ENCODE data around the gene ANKRD33B. TPM values are rescaled to one million over a fixed set of nuclear protein-coding genes. Genes with fewer than 3 reads are reported as not detected.
A peak's percentile ranks its signal among the peaks of the same experiment; 100 is the strongest.

ANKRD33B gene
- total and polyA plus RNA-seq, 2 of the 8 experiments (the other 6 are each of a cell fraction or from before 2014, with no cell fraction given), result 6.9 to 20.6 TPM

- Histone ChIP-seq H3K14ac (ENCODE audit: insufficient read length) (no peak overlapping the region), H4K20me1 (replicated peaks in 1 of 2; ENCODE audit: control insufficient read depth in 1 of 2, insufficient read depth in 2 of 2, low read length in 2 of 2) (peaks cover 0 to 5% of the 10 kb centered on the region in 2 experiments), H3K23me2 (ENCODE audit: low read depth, low read length) (peaks cover 6% of the 10 kb centered on the region; the same call in 1 of the 2 replicates), H4K91ac (replicated peaks; ENCODE audit: insufficient read length, low read length) (no peak overlapping the region), H3K56ac (replicated peaks; ENCODE audit: insufficient read length, low read depth, low read length) (no peak overlapping the region), H3K9me3 (ENCODE audit: insufficient read depth in 2 of 2, low read depth in 1 of 2, low read length in 1 of 2) (no peaks in the 10 kb centered on the region), H3K23ac (ENCODE audit: insufficient read length) (no peak overlapping the region), H3K18ac (ENCODE audit: extremely low read depth, low read length) (no peak overlapping the region), H2BK12ac (ENCODE audit: low read depth, low read length) (no peak overlapping the region), H3K4me1 (replicated peaks in 1 of 4; ENCODE audit: control insufficient read depth in 3 of 4, insufficient read depth in 4 of 4, low read length in 3 of 4) (peaks cover 4 to 12% (median 10%) of the 10 kb centered on the region in 4 experiments; a peak in 4 of 7 replicates), H4K8ac (ENCODE audit: extremely low read depth, insufficient read depth, low read length) (no peak overlapping the region), H4K5ac (ENCODE audit: insufficient read length, low read depth, low read length) (no peak overlapping the region), H3K4me2 (ENCODE audit: insufficient read depth in 1 of 2, low read depth in 2 of 2, low read length in 2 of 2) (no peak overlapping the region), H3K27ac (ENCODE audit: low read depth, low read length) (no peak overlapping the region), H3K27me3 (replicated peaks in 1 of 4; ENCODE audit: control insufficient read depth in 3 of 4, extremely low read depth in 1 of 4, insufficient read depth in 3 of 4, low read length in 3 of 4) (no peaks in the 10 kb centered on the region), H3K4me3 (ENCODE audit: extremely low read depth in 1 of 4, insufficient read depth in 2 of 4, low read depth in 3 of 4, low read length in 4 of 4) (no peak overlapping the region), H2AFZ (ENCODE audit: low read length) (no peak overlapping the region), H2BK20ac (ENCODE audit: low read length) (peak overlapping the region; percentile 24; the same call in 1 of the 2 replicates), H3K79me2 (ENCODE audit: control insufficient read depth in 1 of 2, insufficient read depth in 2 of 2, low read length in 2 of 2) (no peaks in the 10 kb centered on the region), H2BK5ac (ENCODE audit: low read depth, low read length) (no peak overlapping the region), H3K79me1 (ENCODE audit: low read depth, low read length) (no peaks in the 10 kb centered on the region), H3K36me3 (ENCODE audit: control insufficient read depth in 2 of 4, insufficient read depth in 4 of 4, low read length in 3 of 4) (no peaks in the 10 kb centered on the region), H2BK15ac (ENCODE audit: low read length) (no peak overlapping the region), H2AK5ac (ENCODE audit: low read depth, low read length) (no peak overlapping the region), H3K4ac (replicated peaks; ENCODE audit: insufficient read length, low read depth, low read length) (no peak overlapping the region), H2BK120ac (replicated peaks; ENCODE audit: low read depth, low read length) (no peak overlapping the region), H3K9ac (replicated peaks in 1 of 4; ENCODE audit: extremely low read depth in 1 of 4, low read depth in 3 of 4, low read length in 3 of 4) (no peak overlapping the region)
- FAIRE-seq, result no peak
- POLR2A ChIA-PET (ENCODE audit: partially characterized antibody), result interaction anchor here (0.7 to 1.0 kb wide), 2 partner anchors 10 to 397 kb away, joined by 3 read pairs; no protein-coding TSS in a partner anchor
- DNase-seq (ENCODE audit: low read depth in 1 of 2, low spot score in 2 of 2), result no peak
- TF ChIP-seq CBX5 (IDR thresholded peaks at IDR 0.05; ENCODE audit: low read depth, low read length), result no peak
- TF ChIP-seq ASH2L (IDR thresholded peaks at IDR 0.05; ENCODE audit: low read length), result no peak
- no peak for TF ChIP-seq E2F6 (IDR thresholded peaks at IDR 0.05)
- no peak for TF ChIP-seq USF2 (IDR thresholded peaks at IDR 0.05; ENCODE audit: low read length)
- no peak for TF ChIP-seq ATF2 (IDR thresholded peaks at IDR 0.05; ENCODE audit: low read length)
- no peak for TF ChIP-seq CTBP2 (IDR thresholded peaks at IDR 0.05; ENCODE audit: borderline replicate concordance, insufficient read depth, insufficient read length, low read length)
- TF ChIP-seq PHF8 (conservative IDR thresholded peaks at IDR 0.05; ENCODE audit: low read depth, low read length), result no peak
- 87% methylated on average over 7 of the region's 7 CpGs; no CpG with 5 or more reads in 1 of the 2 experiments for WGBS, 2 experiments (ENCODE audit: extremely low coverage in 1 of 2, insufficient coverage in 1 of 2, insufficient read length in 1 of 2, insufficient replicate concordance in 2 of 2, low coverage in 1 of 2, low lambda C conversion rate in 2 of 2, missing lambda C conversion rate in 1 of 2)
- CTCF ChIA-PET (ENCODE audit: partially characterized antibody), result interaction anchor here (0.8 to 3.5 kb wide), 11 partner anchors 14 to 215 kb away, joined by 3 to 14 read pairs (median 3); no protein-coding TSS in a partner anchor
These were observed 102.8 kb downstream of the ANKRD33B start for GRCh38 chr5:10666531-10667299.
